Stimulated activated CD8-positive, alpha-beta memory T cell treated with anti-CD3 and anti-CD28 coated beads, Interleukin-7, amount 100 ng/mL, for 1 hour (primary cell): Measurements from ENCODE around the gene APOA4.
"Not testable (repeated sequence)": the region's sequence is repeated elsewhere in the genome, so short reads cannot be mapped to it uniquely, and the experiment has no call there.

Experiments used
- DNase-seq, 2 donors: peaks; one replicate each; pipeline ENCODE4 v3.0.0-alpha.2; 2020; ENCODE audit warnings: low read depth in 2 of 2

Gene APOA4

GRCh38 chr11:116849060-116849459 lies 26.0 kb upstream of the APOA4 start:
- no peak for DNase-seq

GRCh38 chr11:116847612-116848011 lies 24.5 kb upstream of the APOA4 start:
- DNase-seq, result no peak

- no peak for DNase-seq
These were observed 21.6 kb upstream of the APOA4 start for GRCh38 chr11:116844722-116845121.

GRCh38 chr11:116843661-116844060 lies 20.6 kb upstream of the APOA4 start:
- DNase-seq, result no peak

GRCh38 chr11:116842909-116843308 lies 19.8 kb upstream of the APOA4 start:
- DNase-seq, result no peak

- no peak for DNase-seq
These were observed 19.0 kb upstream of the APOA4 start for GRCh38 chr11:116842117-116842516.

GRCh38 chr11:116840746-116841296 lies 17.7 kb upstream of the APOA4 start:
- no peak for DNase-seq

GRCh38 chr11:116840224-116840745 lies 17.2 kb upstream of the APOA4 start:
- DNase-seq, result no peak

- DNase-seq, result no peak
These were observed 15.4 kb upstream of the APOA4 start for GRCh38 chr11:116838321-116839084.

- DNase-seq, result no peak
These were observed 14.4 kb upstream of the APOA4 start, which contains the start of gene APOA1 for GRCh38 chr11:116837231-116838091. TSS of gene APOA1 (minus strand) at chr11:116837622. CDS start at chr11:116837387, 235 bp downstream.

- DNase-seq, result no peak
These were observed 13.5 kb upstream of the APOA4 start for GRCh38 chr11:116836632-116836991.

GRCh38 chr11:116835791-116836631 lies 12.9 kb upstream of the APOA4 start:
- peak; percentile 53 to 55 for DNase-seq

GRCh38 chr11:116835042-116835772 lies 12.1 kb upstream of the APOA4 start:
- DNase-seq, result no peak

GRCh38 chr11:116834535-116835041 lies 11.5 kb upstream of the APOA4 start:
- DNase-seq, result not testable (repeated sequence)

GRCh38 chr11:116833816-116834534 lies 10.9 kb upstream of the APOA4 start:
- no peak for DNase-seq

- no peak for DNase-seq
These were observed 10.3 kb upstream of the APOA4 start for GRCh38 chr11:116833491-116833815.

- no peak for DNase-seq
These were observed 9.5 kb upstream of the APOA4 start for GRCh38 chr11:116832350-116833290.

- no peak for DNase-seq
These were observed 8.8 kb upstream of the APOA4 start for GRCh38 chr11:116831790-116832349.
